Measurements from ENCODE around the gene PAPOLA. TPM values are rescaled to one million over a fixed set of nuclear protein-coding genes. Genes with fewer than 3 reads are reported as not detected.

Gene PAPOLA
- polyA plus RNA-seq, 2 of the 4 experiments (the other 2 are of a cell fraction) = 105 to 273 TPM

DNA sequence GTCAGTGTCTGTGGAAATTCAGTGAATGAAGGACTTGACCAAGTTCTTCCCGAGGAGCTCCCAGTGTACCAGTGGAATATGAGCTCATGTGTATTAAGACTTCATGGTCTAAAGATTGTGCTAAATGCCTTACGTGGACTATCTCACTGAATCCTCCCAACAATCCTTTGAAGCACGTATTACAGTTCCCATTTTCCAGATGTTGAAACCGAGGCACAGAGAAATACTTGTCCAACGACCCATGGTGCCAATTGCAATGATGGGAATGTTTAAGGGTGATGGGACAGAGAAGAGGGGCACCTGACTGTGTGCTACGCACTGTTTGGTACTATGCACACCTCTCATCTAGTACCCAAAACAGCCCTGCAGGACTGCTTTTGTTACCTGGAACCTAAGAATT is 77.2 kb downstream of the PAPOLA start:
- WGBS (ENCODE audit: missing lambda C conversion rate) = 71% methylated on average over 6 of the region's 6 CpGs
- no peak for DNase-seq (ENCODE audit: low read depth in 1 of 2, low spot score in 1 of 2)
- Histone ChIP-seq H3K4me3 (no peak overlapping the region), H3K4me1 (no peaks in the 10 kb centered on the region), H3K27ac (no peak overlapping the region), H3K9me3 (no peaks in the 10 kb centered on the region), H3K4me2 (no peak overlapping the region)
- no peak for ATAC-seq
- TF ChIP-seq CBX8 (IDR thresholded peaks at IDR 0.05) = no peak
- TF ChIP-seq ZFP36 (IDR thresholded peaks at IDR 0.05; ENCODE audit: borderline replicate concordance, partially characterized antibody) = no peak
- TF ChIP-seq, protein P1, sequence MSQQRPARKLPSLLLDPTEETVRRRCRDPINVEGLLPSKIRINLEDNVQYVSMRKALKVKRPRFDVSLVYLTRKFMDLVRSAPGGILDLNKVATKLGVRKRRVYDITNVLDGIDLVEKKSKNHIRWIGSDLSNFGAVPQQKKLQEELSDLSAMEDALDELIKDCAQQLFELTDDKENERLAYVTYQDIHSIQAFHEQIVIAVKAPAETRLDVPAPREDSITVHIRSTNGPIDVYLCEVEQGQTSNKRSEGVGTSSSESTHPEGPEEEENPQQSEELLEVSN (IDR thresholded peaks at IDR 0.05; ENCODE audit: borderline replicate concordance, low read depth) = no peak
- no peak for TF ChIP-seq FOSB (CRISPR knock-in tag; IDR thresholded peaks at IDR 0.05)
- TF ChIP-seq HMGXB4 (CRISPR knock-in tag; IDR thresholded peaks at IDR 0.05; ENCODE audit: borderline replicate concordance) = no peak
- TF ChIP-seq EHMT2 (IDR thresholded peaks at IDR 0.05; ENCODE audit: low read depth) = no peak
- no peak for TF ChIP-seq ZC3H11A (IDR thresholded peaks at IDR 0.05)
- TF ChIP-seq, protein P2, sequence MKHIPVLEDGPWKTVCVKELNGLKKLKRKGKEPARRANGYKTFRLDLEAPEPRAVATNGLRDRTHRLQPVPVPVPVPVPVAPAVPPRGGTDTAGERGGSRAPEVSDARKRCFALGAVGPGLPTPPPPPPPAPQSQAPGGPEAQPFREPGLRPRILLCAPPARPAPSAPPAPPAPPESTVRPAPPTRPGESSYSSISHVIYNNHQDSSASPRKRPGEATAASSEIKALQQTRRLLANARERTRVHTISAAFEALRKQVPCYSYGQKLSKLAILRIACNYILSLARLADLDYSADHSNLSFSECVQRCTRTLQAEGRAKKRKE (CRISPR knock-in tag; IDR thresholded peaks at IDR 0.05; ENCODE audit: low read depth) = no peak
- TF ChIP-seq RNF2 (IDR thresholded peaks at IDR 0.05; ENCODE audit: borderline replicate concordance, low read depth) = no peak
- no peak for TF ChIP-seq HEYL (CRISPR knock-in tag; IDR thresholded peaks at IDR 0.05)
- TF ChIP-seq ELK1 (IDR thresholded peaks at IDR 0.05; ENCODE audit: low read depth, low read length) = no peak
- no peak for TF ChIP-seq HOXB13 (CRISPR knock-in tag; IDR thresholded peaks at IDR 0.05; ENCODE audit: low read depth)
- no peak for TF ChIP-seq BHLHE40 (IDR thresholded peaks at IDR 0.05; ENCODE audit: low read depth, low read length)
- TF ChIP-seq NFE2L2 (conservative IDR thresholded peaks at IDR 0.05; ENCODE audit: low read length) = no peak
- TF ChIP-seq TFCP2L1 (CRISPR knock-in tag; IDR thresholded peaks at IDR 0.05) = no peak
- TF ChIP-seq, protein P3, sequence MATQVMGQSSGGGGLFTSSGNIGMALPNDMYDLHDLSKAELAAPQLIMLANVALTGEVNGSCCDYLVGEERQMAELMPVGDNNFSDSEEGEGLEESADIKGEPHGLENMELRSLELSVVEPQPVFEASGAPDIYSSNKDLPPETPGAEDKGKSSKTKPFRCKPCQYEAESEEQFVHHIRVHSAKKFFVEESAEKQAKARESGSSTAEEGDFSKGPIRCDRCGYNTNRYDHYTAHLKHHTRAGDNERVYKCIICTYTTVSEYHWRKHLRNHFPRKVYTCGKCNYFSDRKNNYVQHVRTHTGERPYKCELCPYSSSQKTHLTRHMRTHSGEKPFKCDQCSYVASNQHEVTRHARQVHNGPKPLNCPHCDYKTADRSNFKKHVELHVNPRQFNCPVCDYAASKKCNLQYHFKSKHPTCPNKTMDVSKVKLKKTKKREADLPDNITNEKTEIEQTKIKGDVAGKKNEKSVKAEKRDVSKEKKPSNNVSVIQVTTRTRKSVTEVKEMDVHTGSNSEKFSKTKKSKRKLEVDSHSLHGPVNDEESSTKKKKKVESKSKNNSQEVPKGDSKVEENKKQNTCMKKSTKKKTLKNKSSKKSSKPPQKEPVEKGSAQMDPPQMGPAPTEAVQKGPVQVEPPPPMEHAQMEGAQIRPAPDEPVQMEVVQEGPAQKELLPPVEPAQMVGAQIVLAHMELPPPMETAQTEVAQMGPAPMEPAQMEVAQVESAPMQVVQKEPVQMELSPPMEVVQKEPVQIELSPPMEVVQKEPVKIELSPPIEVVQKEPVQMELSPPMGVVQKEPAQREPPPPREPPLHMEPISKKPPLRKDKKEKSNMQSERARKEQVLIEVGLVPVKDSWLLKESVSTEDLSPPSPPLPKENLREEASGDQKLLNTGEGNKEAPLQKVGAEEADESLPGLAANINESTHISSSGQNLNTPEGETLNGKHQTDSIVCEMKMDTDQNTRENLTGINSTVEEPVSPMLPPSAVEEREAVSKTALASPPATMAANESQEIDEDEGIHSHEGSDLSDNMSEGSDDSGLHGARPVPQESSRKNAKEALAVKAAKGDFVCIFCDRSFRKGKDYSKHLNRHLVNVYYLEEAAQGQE (IDR thresholded peaks at IDR 0.05) = no peak
- no peak for TF ChIP-seq CBX2 (IDR thresholded peaks at IDR 0.05; ENCODE audit: borderline replicate concordance, low read depth)
- TF ChIP-seq EHF (CRISPR knock-in tag; IDR thresholded peaks at IDR 0.05) = no peak
- ChIA-PET POLR2A (no interaction called here), CTCF (interaction anchor here (1.8 to 3.7 kb wide), 3 partner anchors 10 to 273 kb away, joined by 5 to 30 read pairs (median 8); no protein-coding TSS in a partner anchor)
- FAIRE-seq = no peak

DNA sequence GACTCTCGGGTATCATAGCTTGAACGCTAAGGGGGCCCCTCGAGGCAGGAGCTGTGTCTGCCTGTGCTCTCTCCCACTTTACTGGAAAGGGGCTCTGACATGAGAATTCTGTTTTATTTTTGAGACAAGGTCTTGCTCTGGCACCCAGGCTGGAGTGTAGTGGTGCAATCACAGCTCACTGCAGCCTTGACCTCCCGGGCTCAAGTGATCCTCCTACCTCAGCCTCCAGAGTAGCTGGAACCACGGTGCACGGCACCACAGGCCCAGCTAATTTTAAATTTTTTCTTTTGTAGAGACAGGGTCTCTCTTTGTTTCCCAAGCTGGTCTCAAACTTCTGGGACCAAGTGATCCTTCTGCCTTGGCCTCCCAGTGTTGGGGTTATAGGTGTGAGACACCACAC is 77.7 kb downstream of the PAPOLA start:
- ChIA-PET POLR2A (no interaction called here), CTCF (interaction anchor here (1.8 to 3.7 kb wide), 3 partner anchors 9 to 273 kb away, joined by 5 to 30 read pairs (median 8); no protein-coding TSS in a partner anchor)
- H3K4me1 ChIP-seq = no peaks in the 10 kb centered on the region
- ATAC-seq (no peak), FAIRE-seq (no peak), DNase-seq (ENCODE audit: low read depth in 1 of 2, low spot score in 1 of 2) (no peak)
- H3K27ac ChIP-seq = no peak overlapping the region
- H3K9me3 ChIP-seq = no peaks in the 10 kb centered on the region
- H3K4me2 ChIP-seq = no peak overlapping the region
- H3K4me3 ChIP-seq = no peak overlapping the region
- 89% methylated on average over 6 of the region's 6 CpGs for WGBS (ENCODE audit: missing lambda C conversion rate)
- no peak for TF ChIP-seq EHMT2 (IDR thresholded peaks at IDR 0.05; ENCODE audit: low read depth)
- no peak for TF ChIP-seq GATA3 (IDR thresholded peaks at IDR 0.05; ENCODE audit: borderline replicate concordance)
- no peak for TF ChIP-seq HDAC2 (IDR thresholded peaks at IDR 0.05)
- TF ChIP-seq, protein P2 (CRISPR knock-in tag; IDR thresholded peaks at IDR 0.05; ENCODE audit: low read depth) = no peak
- TF ChIP-seq RNF2 (IDR thresholded peaks at IDR 0.05; ENCODE audit: borderline replicate concordance, low read depth) = no peak
- no peak for TF ChIP-seq FOSB (CRISPR knock-in tag; IDR thresholded peaks at IDR 0.05)
- TF ChIP-seq JUNB (IDR thresholded peaks at IDR 0.05) = no peak
- TF ChIP-seq, protein P4, sequence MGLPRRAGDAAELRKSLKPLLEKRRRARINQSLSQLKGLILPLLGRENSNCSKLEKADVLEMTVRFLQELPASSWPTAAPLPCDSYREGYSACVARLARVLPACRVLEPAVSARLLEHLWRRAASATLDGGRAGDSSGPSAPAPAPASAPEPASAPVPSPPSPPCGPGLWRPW (IDR thresholded peaks at IDR 0.05) = no peak
- TF ChIP-seq BHLHE40 (IDR thresholded peaks at IDR 0.05; ENCODE audit: low read depth, low read length) = no peak
- TF ChIP-seq NFE2L2 (conservative IDR thresholded peaks at IDR 0.05; ENCODE audit: low read length) = no peak
- TF ChIP-seq ESRRA (IDR thresholded peaks at IDR 0.05; ENCODE audit: borderline replicate concordance, low read length) = no peak
